ENCODE data around the gene EML4.

The EML4 gene

GRCh38 chr2:42228101-42228500 lies 58.9 kb downstream of the EML4 start:
- Histone ChIP-seq H3K4me2 (ENCODE audit: low read depth, low read length) (no peak overlapping the region), H3K4me3 (ENCODE audit: low read length) (no peak overlapping the region), H3K79me2 (ENCODE audit: low read length) (peaks cover 92% of the 10 kb centered on the region), H3K9ac (ENCODE audit: low read length) (no peak overlapping the region), H3K9me3 (replicated peaks; ENCODE audit: insufficient read depth, low read length) (no peaks in the 10 kb centered on the region), H3K27me3 (replicated peaks; ENCODE audit: insufficient read depth, low read length) (no peaks in the 10 kb centered on the region), H3K4me1 (ENCODE audit: low read length) (no peaks in the 10 kb centered on the region), H3F3A (ENCODE audit: insufficient read depth, low read length) (no peaks in the 10 kb centered on the region), H4K20me1 (ENCODE audit: insufficient read depth, low read length) (0 out of 2 replicates have a peak, but pooled peaks cover 5% of the 10 kb centered on the region), H3K9me2 (replicated peaks; ENCODE audit: insufficient read depth, low read length) (no peaks in the 10 kb centered on the region), H2AFZ (ENCODE audit: low read length) (no peak overlapping the region), H3K27ac (ENCODE audit: low read length) (no peak overlapping the region), H3K36me3 (replicated peaks; ENCODE audit: insufficient read depth, low read length) (no peaks in the 10 kb centered on the region)
- TF ChIP-seq CTCF (IDR thresholded peaks at IDR 0.05; ENCODE audit: low read length) (no peak), EZH2 (optimal IDR thresholded peaks at IDR 0.05; ENCODE audit: low read depth, low read length) (no peak), EZH2phosphoT487 (IDR thresholded peaks at IDR 0.05; ENCODE audit: low read length) (no peak)
- DNase-seq, result no peak

- Histone ChIP-seq H4K20me1 (ENCODE audit: insufficient read depth, low read length) (no peaks in the 10 kb centered on the region), H3K4me1 (ENCODE audit: low read length) (no peaks in the 10 kb centered on the region), H3K9me2 (replicated peaks; ENCODE audit: insufficient read depth, low read length) (no peaks in the 10 kb centered on the region), H2AFZ (ENCODE audit: low read length) (no peak overlapping the region), H3K4me3 (ENCODE audit: low read length) (no peak overlapping the region), H3K9ac (ENCODE audit: low read length) (no peak overlapping the region), H3K27me3 (replicated peaks; ENCODE audit: insufficient read depth, low read length) (no peaks in the 10 kb centered on the region), H3K27ac (ENCODE audit: low read length) (no peak overlapping the region), H3K36me3 (replicated peaks; ENCODE audit: insufficient read depth, low read length) (no peaks in the 10 kb centered on the region), H3F3A (ENCODE audit: insufficient read depth, low read length) (no peaks in the 10 kb centered on the region), H3K79me2 (ENCODE audit: low read length) (peaks cover 88% of the 10 kb centered on the region), H3K9me3 (replicated peaks; ENCODE audit: insufficient read depth, low read length) (no peaks in the 10 kb centered on the region), H3K4me2 (ENCODE audit: low read depth, low read length) (no peak overlapping the region)
- DNase-seq, result no peak
- no peak for TF ChIP-seq EZH2 (optimal IDR thresholded peaks at IDR 0.05; ENCODE audit: low read depth, low read length)
Measured at GRCh38 chr2:42229949-42230348, 60.8 kb downstream of the EML4 start.

- Histone ChIP-seq H3K36me3 (replicated peaks; ENCODE audit: insufficient read depth, low read length) (no peaks in the 10 kb centered on the region), H3K4me1 (ENCODE audit: low read length) (no peaks in the 10 kb centered on the region), H3K9ac (ENCODE audit: low read length) (no peak overlapping the region), H3K9me2 (replicated peaks; ENCODE audit: insufficient read depth, low read length) (no peaks in the 10 kb centered on the region), H3K9me3 (replicated peaks; ENCODE audit: insufficient read depth, low read length) (no peaks in the 10 kb centered on the region), H3K27me3 (replicated peaks; ENCODE audit: insufficient read depth, low read length) (no peaks in the 10 kb centered on the region), H3K79me2 (ENCODE audit: low read length) (peaks cover 88% of the 10 kb centered on the region), H3K4me3 (ENCODE audit: low read length) (no peak overlapping the region), H4K20me1 (ENCODE audit: insufficient read depth, low read length) (no peaks in the 10 kb centered on the region), H3K4me2 (ENCODE audit: low read depth, low read length) (no peak overlapping the region), H2AFZ (ENCODE audit: low read length) (no peak overlapping the region), H3K27ac (ENCODE audit: low read length) (no peak overlapping the region), H3F3A (ENCODE audit: insufficient read depth, low read length) (no peaks in the 10 kb centered on the region)
- no peak for DNase-seq
- TF ChIP-seq EZH2 (optimal IDR thresholded peaks at IDR 0.05; ENCODE audit: low read depth, low read length) (no peak), EZH2phosphoT487 (IDR thresholded peaks at IDR 0.05; ENCODE audit: low read length) (no peak), CTCF (IDR thresholded peaks at IDR 0.05; ENCODE audit: low read length) (no peak)
Measured at GRCh38 chr2:42230891-42231290, 61.7 kb downstream of the EML4 start.

GRCh38 chr2:42232024-42232423 lies 62.9 kb downstream of the EML4 start:
- no peaks in the 10 kb centered on the region for H3K27me3 ChIP-seq (replicated peaks; ENCODE audit: insufficient read depth, low read length)
- H3K4me1 ChIP-seq (ENCODE audit: low read length), result no peaks in the 10 kb centered on the region
- H2AFZ ChIP-seq (ENCODE audit: low read length), result no peak overlapping the region
- no peaks in the 10 kb centered on the region for H4K20me1 ChIP-seq (ENCODE audit: insufficient read depth, low read length)
- H3K27ac ChIP-seq (ENCODE audit: low read length), result no peak overlapping the region
- H3K36me3 ChIP-seq (replicated peaks; ENCODE audit: insufficient read depth, low read length), result no peaks in the 10 kb centered on the region
- no peak overlapping the region for H3K4me2 ChIP-seq (ENCODE audit: low read depth, low read length)
- no peak for DNase-seq
- no peaks in the 10 kb centered on the region for H3K9me2 ChIP-seq (replicated peaks; ENCODE audit: insufficient read depth, low read length)
- no peak for TF ChIP-seq CTCF (IDR thresholded peaks at IDR 0.05; ENCODE audit: low read length)
- TF ChIP-seq EZH2phosphoT487 (IDR thresholded peaks at IDR 0.05; ENCODE audit: low read length), result no peak
- TF ChIP-seq EZH2 (optimal IDR thresholded peaks at IDR 0.05; ENCODE audit: low read depth, low read length), result no peak
- H3K4me3 ChIP-seq (ENCODE audit: low read length), result no peak overlapping the region
- H3K9ac ChIP-seq (ENCODE audit: low read length), result no peak overlapping the region
- peaks cover 93% of the 10 kb centered on the region for H3K79me2 ChIP-seq (ENCODE audit: low read length)
- no peaks in the 10 kb centered on the region for H3K9me3 ChIP-seq (replicated peaks; ENCODE audit: insufficient read depth, low read length)
- no peaks in the 10 kb centered on the region for H3F3A ChIP-seq (ENCODE audit: insufficient read depth, low read length)

All from MM.1S (cell line).